A549 treated with Hydrocortisone at 1 μM for 4 hours (cell line): Measurements from ENCODE around the gene RFX4. TPM values are rescaled to one million over a fixed set of nuclear protein-coding genes. Genes with fewer than 3 reads are reported as not detected.

Experiments used
- total RNA-seq: library from RNA; stranded (reverse); fragments of 200-300 nt; extraction: Qiagen RNA extraction; gene quantifications from 5 replicates; pipeline ENCODE4 v1.2.3, GENCODE V29; 2022

RFX4 gene
- 0.03 TPM in 1 of 5 replicates, not detected in the others for total RNA-seq

DNA sequence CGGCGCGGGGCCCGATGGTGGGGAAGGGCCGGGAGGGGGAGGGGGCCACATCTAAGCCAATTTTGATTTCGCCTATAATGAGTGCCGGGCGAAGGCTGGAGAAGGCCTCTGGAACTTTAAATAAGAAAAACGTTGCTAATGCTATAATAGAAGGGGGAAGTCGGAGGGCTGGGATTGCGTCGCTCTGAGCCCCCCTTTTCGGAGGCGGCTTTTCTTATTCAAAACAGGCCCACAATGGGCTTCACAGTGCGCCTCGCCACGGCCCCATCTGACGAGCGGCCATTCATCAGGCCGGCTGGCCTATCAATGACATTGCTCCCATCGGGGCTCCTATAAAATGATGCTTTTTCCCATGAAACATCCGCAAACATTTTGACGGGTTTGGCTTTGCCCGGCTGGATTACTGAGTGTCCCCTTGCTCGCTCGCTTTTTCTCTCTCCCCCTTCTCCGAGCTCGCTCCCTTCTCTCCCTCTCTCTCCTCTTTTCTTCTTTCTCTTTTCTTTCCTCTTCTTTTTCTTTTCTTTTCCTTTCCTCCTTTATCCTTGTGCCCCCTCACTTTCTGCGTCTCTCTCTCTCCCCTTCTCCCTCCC is at the start of gene RFX4:
Gene RFX4, plus strand, starts transcription at position 364 of the 590 bp plus-strand sequence. CDS start 317 bp downstream, outside the sequence.

DNA sequence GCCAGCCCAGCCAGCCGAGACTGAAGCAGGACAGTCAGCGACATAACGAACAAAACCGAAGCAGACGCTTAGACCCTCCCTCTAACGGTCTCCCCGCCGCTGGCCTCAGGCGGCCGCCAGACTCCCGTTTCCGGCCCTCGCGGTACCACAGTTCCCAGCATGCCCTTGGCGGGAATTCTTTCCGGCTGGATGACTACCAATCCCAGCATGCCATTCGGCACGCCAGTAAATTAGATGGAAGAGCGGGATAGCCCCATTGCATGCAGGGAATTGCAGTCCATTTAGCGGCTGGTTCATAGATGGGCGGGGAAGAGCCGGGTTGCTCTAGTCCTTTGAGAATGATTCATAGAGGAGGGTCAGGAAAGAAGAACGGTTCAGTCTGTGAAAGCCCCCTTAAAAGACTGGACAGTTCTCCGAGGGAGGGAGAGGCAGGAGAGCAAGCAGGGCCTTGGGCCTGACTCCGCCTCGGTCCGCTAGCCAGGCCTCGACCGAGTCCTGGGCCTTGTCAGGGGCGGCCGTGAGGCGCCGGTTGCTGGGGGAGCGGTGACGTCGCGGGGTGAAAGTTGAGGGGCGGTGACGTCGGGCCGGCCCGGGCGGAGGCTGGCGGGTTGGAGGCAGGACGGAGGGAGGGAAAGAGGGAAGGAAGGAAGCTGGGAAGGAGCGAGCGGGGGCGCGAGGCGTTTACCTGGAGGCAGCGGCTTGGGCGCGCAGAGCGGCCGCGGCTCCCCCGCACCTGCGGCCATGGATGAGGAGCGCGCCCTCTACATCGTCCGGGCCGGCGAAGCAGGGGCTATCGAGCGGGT is 191.4 kb downstream of the RFX4 start, which contains the start of gene RIC8B:
Gene RIC8B, plus strand, starts transcription at position 678 of the 803 bp plus-strand sequence. Its CDS starts 64 bp downstream, at position 742.

Other genes starting within 250 kb of the RFX4 start
- 4.6 to 6.3 TPM (median 4.8 TPM) in 5 replicates for gene POLR3B, start 225.3 kb upstream of the RFX4 start, total RNA-seq
- gene RIC8B, start 191.7 kb downstream of the RFX4 start, total RNA-seq: 7.9 to 12.2 TPM (median 9.1 TPM) in 5 replicates